DOHH2 (cell line): Measurements from ENCODE around the gene P2RY14.

ENCODE experiments used
- H3F3A ChIP-seq: fragments of 200-600 bp; sonication (generic), shearing (Covaris generic); 2 replicates; pipeline ENCODE4 v1.6.0; 2016; ENCODE audit warnings: antibody characterized with exemption, mild to moderate bottlenecking; ENCODE audit not compliant: control insufficient read depth, insufficient read depth
- H3K27ac ChIP-seq: fragments of 200-600 bp; sonication (generic); 2 replicates; pipeline ENCODE4 v1.5.1; 2014; ENCODE audit warnings: low read depth, mild to moderate bottlenecking, low read length, moderate library complexity
- H3K27me3 ChIP-seq: fragments of 200-600 bp; sonication (generic); 2 replicates; pipeline ENCODE4 v1.6.1; 2014; ENCODE audit warnings: mild to moderate bottlenecking, low read length, mixed read lengths; ENCODE audit not compliant: control insufficient read depth
- H3K36me3 ChIP-seq: fragments of 200-600 bp; sonication (generic); 2 replicates; pipeline ENCODE4 v1.6.1; 2014; ENCODE audit warnings: mild to moderate bottlenecking, low read length, moderate library complexity, mixed read lengths; ENCODE audit not compliant: control insufficient read depth
- H3K4me1 ChIP-seq: fragments of 200-600 bp; sonication (generic); 2 replicates; pipeline ENCODE4 v1.6.1; 2014; ENCODE audit warnings: mild to moderate bottlenecking, low read length, mixed read lengths; ENCODE audit not compliant: control insufficient read depth
- H3K4me2 ChIP-seq: fragments of 200-600 bp; sonication (generic); 2 replicates; pipeline ENCODE4 v1.6.0; 2014; ENCODE audit warnings: mild to moderate bottlenecking, low read length, moderate library complexity
- H3K4me3 ChIP-seq: fragments of 200-600 bp; sonication (generic); 2 replicates; pipeline ENCODE4 v1.5.1; 2014; ENCODE audit warnings: mild to moderate bottlenecking, low read length, mixed read lengths
- H3K79me2 ChIP-seq: fragments of 200-600 bp; sonication (generic); 2 replicates; pipeline ENCODE4 v1.6.1; 2014; ENCODE audit warnings: mild to moderate bottlenecking, low read length, mixed read lengths; ENCODE audit not compliant: control insufficient read depth
- H3K9me2 ChIP-seq: fragments of 200-600 bp; sonication (generic); replicated peaks from 2 replicates; pipeline ENCODE4 v1.6.1; 2014; ENCODE audit warnings: mild to moderate bottlenecking, low read length, mixed read lengths; ENCODE audit not compliant: control insufficient read depth
- H3K9me3 ChIP-seq: fragments of 200-600 bp; sonication (generic); 2 replicates; pipeline ENCODE4 v1.6.1; 2014; ENCODE audit warnings: antibody characterized with exemption, low read length, mixed read lengths; ENCODE audit not compliant: control insufficient read depth, insufficient read depth
- H4K20me1 ChIP-seq: fragments of 200-600 bp; sonication (generic); 2 replicates; pipeline ENCODE4 v1.6.0; 2014; ENCODE audit warnings: low read depth, mild to moderate bottlenecking, antibody characterized with exemption, low read length, moderate library complexity; ENCODE audit not compliant: control insufficient read depth, insufficient read depth
- CTCF ChIP-seq: fragments of 200-600 bp; sonication (generic); IDR thresholded peaks from one replicate; pipeline ENCODE4 v1.5.1; 2014; ENCODE audit warnings: antibody characterized with exemption, mild to moderate bottlenecking, low read depth, low read length; ENCODE audit not compliant: poor library complexity, severe bottlenecking
- EZH2phosphoT487 ChIP-seq: fragments of 200-600 bp; sonication (generic); IDR thresholded peaks from 2 replicates; pipeline ENCODE4 v1.6.1; 2017; ENCODE audit warnings: borderline replicate concordance, mild to moderate bottlenecking, antibody characterized with exemption, low read length, moderate library complexity, mixed read lengths

The P2RY14 gene

GRCh38 chr3:151306168-151306810 is 27.9 kb upstream of the P2RY14 start:
- no peaks in the 10 kb centered on the region for H3F3A ChIP-seq
- no peaks in the 10 kb centered on the region for H3K36me3 ChIP-seq
- no peaks in the 10 kb centered on the region for H3K27me3 ChIP-seq
- H3K4me1 ChIP-seq: no peaks in the 10 kb centered on the region
- no peak overlapping the region for H3K4me2 ChIP-seq
- no peaks in the 10 kb centered on the region for H3K9me3 ChIP-seq
- H3K79me2 ChIP-seq: no peaks in the 10 kb centered on the region
- no peaks in the 10 kb centered on the region for H3K9me2 ChIP-seq
- H3K4me3 ChIP-seq: no peak overlapping the region
- TF ChIP-seq CTCF: no peak
- H3K27ac ChIP-seq: no peak overlapping the region
- no peaks in the 10 kb centered on the region for H4K20me1 ChIP-seq

- H3K79me2 ChIP-seq: no peaks in the 10 kb centered on the region
- no peaks in the 10 kb centered on the region for H3K4me1 ChIP-seq
- H4K20me1 ChIP-seq: no peaks in the 10 kb centered on the region
- no peaks in the 10 kb centered on the region for H3K36me3 ChIP-seq
- TF ChIP-seq EZH2phosphoT487 (no peak), CTCF (no peak)
- H3K4me3 ChIP-seq: no peak overlapping the region
- no peaks in the 10 kb centered on the region for H3K9me2 ChIP-seq
- no peak overlapping the region for H3K27ac ChIP-seq
- no peaks in the 10 kb centered on the region for H3K27me3 ChIP-seq
- H3K9me3 ChIP-seq: no peaks in the 10 kb centered on the region
- H3K4me2 ChIP-seq: no peak overlapping the region
- no peaks in the 10 kb centered on the region for H3F3A ChIP-seq
Observed at GRCh38 chr3:151305775-151306151, 27.4 kb upstream of the P2RY14 start.

- Histone ChIP-seq H3K79me2 (no peaks in the 10 kb centered on the region), H3K9me2 (no peaks in the 10 kb centered on the region), H4K20me1 (no peaks in the 10 kb centered on the region), H3K27me3 (no peaks in the 10 kb centered on the region), H3K4me1 (no peaks in the 10 kb centered on the region), H3F3A (no peaks in the 10 kb centered on the region), H3K36me3 (no peaks in the 10 kb centered on the region), H3K9me3 (no peaks in the 10 kb centered on the region), H3K4me2 (no peak overlapping the region), H3K4me3 (no peak overlapping the region), H3K27ac (no peak overlapping the region)
- TF ChIP-seq EZH2phosphoT487 (no peak), CTCF (no peak)
Observed at GRCh38 chr3:151305060-151305774, 26.9 kb upstream of the P2RY14 start.
